A549 (cell line): ENCODE results near the gene IFIT2. TPM values are rescaled to one million over a fixed set of nuclear protein-coding genes. Genes with fewer than 3 reads are reported as not detected.
"Not testable (repeated sequence)": the region's sequence is repeated elsewhere in the genome, so short reads cannot be mapped to it uniquely, and the experiment has no call there.

Source experiments
- ATAC-seq, 2 experiments: fragments of 200-7000 bp in 1 of 2; fragments of >200 bp in 1 of 2; cut with Nextera tagmentation in 1 of 2; cut with Tn5 transposase in 1 of 2; 3 replicates each; pipeline versions ENCODE4 v1.8.0 to v1.9.1; 2018 to 2020; ENCODE audit warnings: mild to moderate bottlenecking in 1 of 2, moderate library complexity in 1 of 2
- CTCF ChIA-PET: fragments of 300-600 bp; sonication (Branson Sonifier 250); formaldehyde crosslinking; extraction: SDS; loops from one replicate; lab custom pipeline; 2021; ENCODE audit warnings: antibody characterized with exemption, inconsistent platforms; lab: Yijun Ruan, JAX
- POLR2A ChIA-PET: fragments of 350-600 bp; formaldehyde crosslinking; extraction: SDS; loops from one replicate; lab custom pipeline; 2021; ENCODE audit warnings: antibody characterized with exemption, inconsistent platforms; lab: Yijun Ruan, JAX
- DNase-seq, 2 experiments: peaks; one replicate each; pipeline versions ENCODE4 v3.0.0 to v3.0.0-alpha.2; 2011 to 2016; ENCODE audit warnings: low read depth in 1 of 2, low spot score in 1 of 2
- FAIRE-seq: peaks from 2 replicates; lab custom pipeline; 2011; peaks lifted over from hg19 to GRCh38; lab: Jason Lieb, UNC
- H3K27ac ChIP-seq, 2 experiments: fragments of >200 bp; sonication (Bioruptor Twin); formaldehyde crosslinking; 3 replicates each; pipeline ENCODE4 v1.5.1; 2016 to 2017
- H3K4me1 ChIP-seq: fragments of >200 bp; sonication (Bioruptor Twin); formaldehyde crosslinking; 3 replicates; pipeline ENCODE4 v1.6.1; 2016
- H3K4me2 ChIP-seq: fragments of >200 bp; sonication (Bioruptor Twin); formaldehyde crosslinking; 3 replicates; pipeline ENCODE4 v1.6.1; 2016
- H3K4me3 ChIP-seq: fragments of >200 bp; sonication (Bioruptor Twin); formaldehyde crosslinking; 3 replicates; pipeline ENCODE4 v1.5.1; 2016
- H3K9me3 ChIP-seq: fragments of >200 bp; sonication (Bioruptor Twin); formaldehyde crosslinking; 3 replicates; pipeline ENCODE4 v1.6.1; 2016
- CEBPB ChIP-seq, 2 experiments: fragments of >200 bp in 1 of 2; sonication (Bioruptor Twin) in 1 of 2; formaldehyde crosslinking in 1 of 2; IDR thresholded peaks; 2 replicates each; pipeline ENCODE4 v1.6.1; 2012 to 2016
- CTCF ChIP-seq: fragments of >200 bp; sonication (Bioruptor Twin); formaldehyde crosslinking; IDR thresholded peaks from 3 replicates; pipeline ENCODE4 v1.5.1; 2016
- ELK1 ChIP-seq: fragments of 150-350 bp; IDR thresholded peaks from 2 replicates; pipeline ENCODE4 v1.6.1; 2014; ENCODE audit warnings: low read depth, mild to moderate bottlenecking, low read length
- FOSL2 ChIP-seq, 2 experiments: fragments of 450-650 bp in 1 of 2; fragments of >200 bp in 1 of 2; sonication (Bioruptor Twin) in 1 of 2; formaldehyde crosslinking; IDR thresholded peaks; 2 replicates each; pipeline versions ENCODE4 v1.5.0 to v1.6.1; 2016 to 2020; ENCODE audit warnings: mild to moderate bottlenecking in 1 of 2, moderate library complexity in 1 of 2
- HES2 ChIP-seq: fragments of >200 bp; sonication (Bioruptor Twin); formaldehyde crosslinking; IDR thresholded peaks from 2 replicates; pipeline ENCODE4 v1.6.1; 2016
- JUN ChIP-seq, 2 experiments: fragments of >200 bp; sonication (Bioruptor Twin); formaldehyde crosslinking; IDR thresholded peaks; 2 replicates in 1 of 2; 3 replicates in 1 of 2; pipeline ENCODE4 v1.6.1; 2016 to 2017
- KDM1A ChIP-seq: fragments of 200-600 bp; sonication (generic); IDR thresholded peaks from 2 replicates; pipeline ENCODE4 v1.6.1; 2016; ENCODE audit warnings: low read depth, mild to moderate bottlenecking
- NFE2L2 ChIP-seq: fragments of 150-350 bp; conservative IDR thresholded peaks from 2 replicates; pipeline ENCODE4 v1.6.1; 2014; ENCODE audit warnings: low read length
- RAD21 ChIP-seq, 2 experiments: fragments of >200 bp in 1 of 2; sonication (Bioruptor Twin) in 1 of 2; formaldehyde crosslinking in 1 of 2; IDR thresholded peaks in 1 of 2; conservative IDR thresholded peaks in 1 of 2; 2 replicates in 1 of 2; 3 replicates in 1 of 2; pipeline ENCODE4 v1.6.1; 2012 to 2018; ENCODE audit warnings: inconsistent platforms in 1 of 2
- RCOR1 ChIP-seq: fragments of 150-350 bp; IDR thresholded peaks from 2 replicates; pipeline ENCODE4 v1.6.1; 2014; ENCODE audit warnings: antibody characterized with exemption, low read length, low read depth
- SMC3 ChIP-seq: fragments of >200 bp; sonication (Bioruptor Twin); formaldehyde crosslinking; IDR thresholded peaks from 3 replicates; pipeline ENCODE4 v1.6.1; 2018; ENCODE audit warnings: inconsistent platforms
- ZC3H11A ChIP-seq: fragments of 450-650 bp; IDR thresholded peaks from 2 replicates; pipeline ENCODE4 v1.6.1; 2014; ENCODE audit warnings: antibody characterized with exemption, mild to moderate bottlenecking
- ZNF302 ChIP-seq: fragments of 250-450 bp; sonication (Bioruptor Pico); IDR thresholded peaks from 2 replicates; pipeline ENCODE4 v1.9.0; 2021; ENCODE audit warnings: inconsistent platforms, mild to moderate bottlenecking, moderate library complexity
- WGBS: methylation state at CpG from one replicate; pipeline ENCODE4 v1.1.6; 2017; ENCODE audit errors: missing lambda C conversion rate; 5-methylcytosine and 5-hydroxymethylcytosine counted together
- polyA plus RNA-seq, 4 experiments: library from polyadenylated mRNA; depleted of rRNA in 3 of 4; stranded (reverse); fragments of >200 nt; fragmentation: RNase III in 1 of 4; extraction: RNeasy Plus Mini Kit Qiagen cat#74134 plus additional on column Dnase treatment in 1 of 4; gene quantifications; 2 replicates in 3 of 4; 3 replicates in 1 of 4; pipeline ENCODE4 v1.2.3, GENCODE V29; 2011 to 2017

IFIT2 gene
- polyA plus RNA-seq, 2 of the 4 experiments (the other 2 are of a cell fraction): 0.75 to 1.1 TPM

GRCh38 chr10:89310056-89310893 is 8.4 kb downstream of the IFIT2 start:
- CTCF ChIA-PET: interaction anchor here (1.2 kb wide), 1 partner anchor 59 kb away, joined by 6 read pairs; no protein-coding TSS in a partner anchor
- TF ChIP-seq ELK1 (no peak), FOSL2 (IDR thresholded peaks at IDR 0.05) (no peak), FOSL2 (CRISPR knock-in tag; IDR thresholded peaks at IDR 0.05) (peak; percentile 26; the same call in 1 of the 2 replicates)
- Histone ChIP-seq H3K4me2 (no peak overlapping the region), H3K4me3 (no peak overlapping the region), H3K4me1 (no peaks in the 10 kb centered on the region), H3K9me3 (no peaks in the 10 kb centered on the region), H3K27ac (no peak overlapping the region)
- POLR2A ChIA-PET: no interaction called here
- no peak for ATAC-seq
- WGBS: 94% methylated on average over 2 of the region's 2 CpGs
- no peak for DNase-seq
- FAIRE-seq: peak; percentile 56

GRCh38 chr10:89312973-89313372 is 11.1 kb downstream of the IFIT2 start:
- Histone ChIP-seq H3K4me1 (no peaks in the 10 kb centered on the region), H3K9me3 (no peaks in the 10 kb centered on the region), H3K4me2 (no peak overlapping the region), H3K27ac (no peak overlapping the region), H3K4me3 (no peak overlapping the region)
- FAIRE-seq (no peak), ATAC-seq (no peak), DNase-seq (no peak)
- TF ChIP-seq NFE2L2 (no peak), SMC3 (no peak), HES2 (no peak), RAD21 (conservative IDR thresholded peaks at IDR 0.05 in 1 of 2, IDR thresholded peaks at IDR 0.05 in 1 of 2) (no peak), ELK1 (no peak), RCOR1 (no peak), ZC3H11A (no peak)
- 73% methylated on average over 1 of the region's 1 CpG for WGBS
- CTCF ChIA-PET: interaction anchor here (0.7 kb wide), 1 partner anchor 71 kb away, joined by 3 read pairs; no protein-coding TSS in a partner anchor
- POLR2A ChIA-PET: no interaction called here

GRCh38 chr10:89314676-89315075 is 12.8 kb downstream of the IFIT2 start:
- FAIRE-seq: no peak
- Histone ChIP-seq H3K27ac (no peak overlapping the region), H3K9me3 (no peaks in the 10 kb centered on the region), H3K4me2 (no peak overlapping the region), H3K4me3 (no peak overlapping the region), H3K4me1 (no peaks in the 10 kb centered on the region)
- TF ChIP-seq ZNF302: no peak
- TF ChIP-seq CEBPB (IDR thresholded peaks at IDR 0.05): no peak
- no peak for TF ChIP-seq CTCF
- no peak for TF ChIP-seq JUN (IDR thresholded peaks at IDR 0.05)
- TF ChIP-seq KDM1A: no peak
- no peak for DNase-seq
- ATAC-seq: no peak
- POLR2A ChIA-PET: no interaction called here
- CTCF ChIA-PET: no interaction called here

- CTCF ChIA-PET, DNase-seq: not testable (repeated sequence)
- 75% methylated on average over 4 of the region's 4 CpGs for WGBS
These were observed 16.2 kb downstream of the IFIT2 start for GRCh38 chr10:89318047-89318446.

GRCh38 chr10:89325081-89325480 is 23.2 kb downstream of the IFIT2 start:
- H3K4me3 ChIP-seq, H3K4me2 ChIP-seq, H3K27ac ChIP-seq, ATAC-seq, CTCF ChIA-PET, POLR2A ChIA-PET, DNase-seq, H3K9me3 ChIP-seq, FAIRE-seq: not testable (repeated sequence)
- peaks cover 11% of the 10 kb centered on the region; the same call in 2 of the 3 replicates for H3K4me1 ChIP-seq

More at GRCh38 chr10:89318047-89318446, 16.2 kb downstream of the IFIT2 start:
- ATAC-seq, FAIRE-seq, H3K4me3 ChIP-seq, H3K4me1 ChIP-seq, H3K4me2 ChIP-seq, H3K27ac ChIP-seq, H3K9me3 ChIP-seq, POLR2A ChIA-PET: not testable (repeated sequence)

GRCh38 chr10:89325856-89326255 is 24.0 kb downstream of the IFIT2 start:
- WGBS: 80% methylated on average over 2 of the region's 2 CpGs
- H3K27ac ChIP-seq, CTCF ChIA-PET, H3K9me3 ChIP-seq, POLR2A ChIA-PET, H3K4me2 ChIP-seq, ATAC-seq, H3K4me3 ChIP-seq, FAIRE-seq, DNase-seq: not testable (repeated sequence)
- H3K4me1 ChIP-seq: peaks cover 11% of the 10 kb centered on the region; the same call in 2 of the 3 replicates
